ENCODE results near the gene TSPAN32.
"Not testable (repeated sequence)": the region's sequence is repeated elsewhere in the genome, so short reads cannot be mapped to it uniquely, and the experiment has no call there.

Gene TSPAN32

DNA sequence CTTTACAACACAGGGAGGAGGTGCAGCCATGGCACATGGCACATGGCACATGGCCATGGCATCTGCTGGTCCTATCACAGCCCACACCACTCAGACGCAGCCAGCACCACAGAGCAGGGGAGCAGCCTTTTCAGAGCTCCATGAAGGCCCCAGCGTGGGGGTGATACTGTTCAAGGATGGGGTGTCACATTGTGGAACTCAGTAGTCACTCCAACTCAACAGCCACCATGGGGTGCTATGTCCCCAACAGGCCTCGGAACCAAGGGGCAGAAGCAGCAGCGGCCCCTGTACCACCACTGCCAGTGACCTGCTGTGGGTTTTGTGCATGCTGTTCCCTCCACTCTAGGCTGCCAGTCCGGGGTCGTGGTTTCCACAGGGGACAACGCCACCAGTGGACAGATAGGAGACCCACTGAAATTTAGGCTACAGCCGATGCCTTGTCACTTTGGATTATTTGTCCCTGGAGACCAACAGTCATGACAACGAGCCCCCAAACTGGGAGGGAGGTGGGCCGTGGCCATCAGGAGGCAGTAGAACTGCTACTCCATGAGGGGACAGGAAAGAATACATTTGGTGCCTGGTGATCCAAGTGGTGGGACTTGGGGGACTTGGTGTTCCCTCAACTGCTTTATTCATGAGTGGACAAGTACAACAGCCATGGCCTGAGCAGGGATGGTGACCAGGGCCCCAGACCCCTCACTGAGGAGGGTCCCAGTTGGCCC, 44.9 kb downstream of the TSPAN32 start:
- no peak for DNase-seq

DNA sequence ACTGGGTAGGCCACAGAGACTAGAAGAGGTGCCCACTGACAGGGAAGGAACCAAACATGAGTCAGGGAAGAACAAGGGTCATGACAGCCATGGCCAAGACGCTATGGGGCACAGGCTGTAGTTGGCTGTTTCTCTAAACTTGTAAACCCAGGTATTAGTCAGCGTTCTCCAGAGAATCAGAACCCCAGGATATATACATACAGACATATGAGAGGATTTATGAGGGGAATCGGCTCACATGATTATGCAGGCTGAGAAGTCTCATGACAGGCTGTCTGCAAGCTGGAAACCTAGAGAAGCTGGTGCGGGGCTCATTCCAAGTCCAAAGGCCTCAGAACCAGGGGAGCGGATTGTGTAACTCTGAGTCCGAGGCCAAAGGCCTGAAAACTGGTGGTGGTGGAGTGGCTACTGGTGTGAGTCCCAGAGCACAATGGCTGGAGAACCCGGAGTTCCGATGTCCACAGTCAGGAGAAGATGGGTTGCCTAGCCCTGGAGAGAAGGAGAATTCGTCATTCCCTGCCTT, 45.6 kb downstream of the TSPAN32 start:
- DNase-seq, result no peak

DNA sequence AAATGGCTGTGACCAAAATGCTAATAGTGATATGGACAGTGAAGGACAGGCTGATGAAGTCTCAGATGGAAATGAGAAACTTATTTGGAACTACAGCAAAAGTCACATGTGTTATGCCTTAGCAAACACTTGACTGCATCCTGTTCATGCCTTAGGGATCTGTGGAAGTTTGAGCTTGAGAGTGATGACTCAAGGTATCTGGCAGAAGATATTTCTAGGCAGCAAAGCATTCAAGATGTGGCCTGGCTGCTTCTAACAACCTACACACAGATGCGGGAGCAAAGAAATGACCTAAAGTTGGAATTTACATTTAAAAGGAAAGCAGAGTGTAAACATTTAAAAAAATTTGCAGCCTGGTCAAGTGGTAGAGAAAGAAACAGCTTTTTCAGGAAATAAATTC, 47.2 kb downstream of the TSPAN32 start:
- DNase-seq, result no peak

DNA sequence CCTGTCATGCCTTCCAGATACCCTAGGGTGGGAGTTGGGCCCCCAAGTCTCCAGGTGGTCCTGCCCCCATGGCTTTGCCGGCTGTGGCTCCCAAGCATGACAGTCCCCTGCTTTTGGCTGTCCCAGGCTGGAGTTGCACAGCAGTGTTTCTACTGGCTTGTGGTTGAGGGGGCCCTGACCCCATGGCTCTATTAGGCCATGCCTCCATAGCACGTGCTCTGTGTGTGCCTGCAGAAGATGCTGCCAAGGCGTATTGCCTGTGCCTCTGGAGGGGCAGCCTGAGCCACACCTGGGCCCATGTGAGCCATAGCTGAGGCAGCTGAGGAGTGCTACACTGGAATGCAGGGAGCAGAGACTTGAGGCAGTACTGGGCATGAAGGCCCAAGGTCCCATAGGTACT, 49.9 kb downstream of the TSPAN32 start:
- no peak for DNase-seq

DNA sequence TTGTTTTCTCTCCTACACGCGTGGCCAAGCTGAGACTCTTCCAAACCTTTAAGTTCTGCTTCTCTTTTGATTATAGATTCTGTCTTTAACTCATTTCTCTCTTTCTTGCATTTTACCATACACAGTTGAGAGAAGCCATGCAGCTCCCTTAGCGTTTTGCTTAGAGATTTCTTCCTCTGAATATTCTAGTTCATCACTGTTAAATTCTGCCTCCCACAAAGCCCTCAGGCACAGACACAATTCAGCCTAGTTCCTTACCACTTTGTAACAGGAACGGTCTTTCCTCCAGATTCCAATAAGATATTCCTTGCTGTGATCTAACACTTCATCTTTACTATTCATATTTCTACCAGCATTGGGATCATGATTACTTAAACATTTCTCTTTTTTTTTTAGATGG, 50.6 kb downstream of the TSPAN32 start:
- no peak for DNase-seq

DNA sequence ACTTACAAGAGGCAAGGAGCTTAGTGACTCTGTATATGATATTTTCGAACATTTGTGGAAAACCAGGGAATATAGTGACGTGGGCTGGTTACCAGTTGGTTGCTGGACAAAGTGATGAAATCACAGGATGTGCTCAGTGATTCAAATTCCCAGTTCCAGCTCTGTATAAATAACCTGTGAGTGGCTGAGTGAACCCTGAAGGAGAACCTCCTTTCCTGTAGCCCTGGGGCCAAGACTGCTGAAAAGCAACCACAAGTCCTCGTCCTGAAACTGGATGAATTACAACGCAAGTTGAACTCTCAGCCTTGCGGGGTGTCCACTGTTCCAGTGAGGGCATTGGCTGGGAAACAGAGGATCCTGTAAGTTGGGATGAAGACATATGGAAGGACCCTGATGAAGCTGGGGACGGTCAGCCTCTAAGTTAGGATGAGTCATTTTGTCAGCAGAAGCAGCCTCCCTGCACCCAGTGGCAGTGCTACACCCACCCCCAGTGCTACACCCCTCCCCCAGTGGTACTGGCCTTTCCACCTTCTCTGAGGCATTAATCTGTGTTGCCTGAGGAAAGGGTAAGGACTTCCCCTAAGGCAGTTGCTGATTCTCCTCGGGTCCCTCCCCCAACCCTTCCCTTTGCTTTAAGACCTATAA, 53.3 kb downstream of the TSPAN32 start:
- DNase-seq, result no peak

DNA sequence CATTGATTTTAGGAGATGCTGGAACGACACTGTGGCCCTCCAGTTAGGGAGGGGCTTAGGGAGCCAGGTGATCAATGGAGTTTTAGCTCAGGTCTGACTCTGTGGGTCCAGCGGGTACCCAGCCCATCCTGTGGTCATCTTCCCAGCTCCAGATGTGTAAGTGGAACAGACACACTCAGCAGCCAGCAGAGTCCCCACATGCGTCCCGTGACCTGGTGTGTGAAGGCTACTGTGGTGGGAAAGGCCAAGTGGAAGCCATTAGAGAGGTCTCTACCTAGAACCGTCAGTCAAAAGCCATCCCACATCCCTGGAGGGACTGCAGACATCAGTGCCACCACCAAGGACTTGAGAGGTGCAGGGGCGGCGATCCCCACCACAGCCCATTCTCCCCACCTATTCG, 55.4 kb downstream of the TSPAN32 start:
- DNase-seq, result no peak

DNA sequence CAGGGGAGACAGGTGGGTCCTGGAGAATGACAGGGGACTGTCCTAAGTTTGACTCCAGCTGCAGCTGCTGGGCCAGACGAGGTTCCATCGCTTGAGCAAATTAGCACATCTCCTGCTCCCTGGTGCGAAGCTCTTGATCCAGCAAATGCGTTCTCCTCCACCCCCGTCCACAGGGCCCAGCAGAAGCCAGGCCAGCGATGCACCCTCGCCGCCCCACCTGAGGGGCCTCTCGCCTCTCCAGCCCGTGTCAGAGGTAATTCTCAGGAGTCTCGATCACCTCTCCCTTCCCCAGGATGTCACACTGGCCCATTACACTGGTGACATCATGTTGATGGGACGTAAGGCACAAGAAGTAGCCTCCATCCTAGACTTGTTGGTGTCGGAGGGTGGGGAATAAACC, 55.8 kb downstream of the TSPAN32 start:
- DNase-seq, result not testable (repeated sequence)

DNA sequence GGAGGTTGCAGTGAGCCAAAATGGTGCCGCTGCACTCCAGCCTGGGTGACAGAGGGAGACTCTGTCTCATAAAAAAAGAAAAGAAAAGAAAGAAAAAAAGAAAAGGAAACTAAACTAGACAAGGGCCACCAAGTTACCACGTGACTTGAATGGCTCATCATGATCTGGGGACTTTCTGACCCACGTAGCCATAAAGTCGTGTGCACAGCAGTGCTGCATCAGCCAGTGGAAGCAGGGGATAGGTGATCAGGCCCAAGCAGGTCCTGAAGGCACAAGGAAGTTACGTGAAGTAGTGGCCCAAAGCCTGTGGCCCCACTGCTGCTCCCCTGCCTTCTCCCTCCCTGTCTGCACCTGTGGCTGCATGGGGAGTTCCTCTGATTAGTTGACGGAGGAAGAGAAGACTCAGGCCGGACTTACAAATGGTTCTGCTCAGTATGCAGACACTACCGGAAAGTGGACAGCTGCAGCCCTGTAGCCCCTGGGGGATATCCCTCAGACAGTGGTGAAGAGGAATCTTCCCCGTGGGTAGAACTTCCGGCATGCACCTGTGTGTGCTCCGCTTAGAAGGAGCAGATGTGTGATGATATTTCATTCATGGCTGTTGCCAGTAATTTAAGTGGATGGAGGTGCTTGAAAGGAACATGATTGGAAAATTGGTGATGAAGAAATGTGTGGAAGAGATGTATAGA, 57.1 kb downstream of the TSPAN32 start:
- DNase-seq, result no peak

DNA sequence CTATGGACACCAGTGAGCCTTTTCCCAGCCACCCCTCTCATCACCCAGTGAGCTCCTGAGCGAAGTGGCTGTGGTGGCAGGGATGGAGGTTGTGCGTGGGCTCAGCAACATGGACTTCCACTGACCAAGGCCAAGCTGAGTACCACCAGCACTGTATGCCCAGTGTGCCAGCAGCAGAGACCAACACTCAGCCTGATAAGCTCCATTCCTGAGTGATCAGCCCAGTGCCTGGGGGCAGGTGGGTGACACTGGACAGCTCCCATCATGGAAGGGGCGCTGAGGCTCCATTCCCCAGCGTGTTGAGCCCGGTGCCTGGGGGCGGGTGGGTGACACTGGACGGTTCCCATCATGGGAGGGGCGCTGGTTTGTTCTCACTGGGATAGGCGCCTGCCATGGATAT, 57.7 kb downstream of the TSPAN32 start:
- no peak for DNase-seq

DNA sequence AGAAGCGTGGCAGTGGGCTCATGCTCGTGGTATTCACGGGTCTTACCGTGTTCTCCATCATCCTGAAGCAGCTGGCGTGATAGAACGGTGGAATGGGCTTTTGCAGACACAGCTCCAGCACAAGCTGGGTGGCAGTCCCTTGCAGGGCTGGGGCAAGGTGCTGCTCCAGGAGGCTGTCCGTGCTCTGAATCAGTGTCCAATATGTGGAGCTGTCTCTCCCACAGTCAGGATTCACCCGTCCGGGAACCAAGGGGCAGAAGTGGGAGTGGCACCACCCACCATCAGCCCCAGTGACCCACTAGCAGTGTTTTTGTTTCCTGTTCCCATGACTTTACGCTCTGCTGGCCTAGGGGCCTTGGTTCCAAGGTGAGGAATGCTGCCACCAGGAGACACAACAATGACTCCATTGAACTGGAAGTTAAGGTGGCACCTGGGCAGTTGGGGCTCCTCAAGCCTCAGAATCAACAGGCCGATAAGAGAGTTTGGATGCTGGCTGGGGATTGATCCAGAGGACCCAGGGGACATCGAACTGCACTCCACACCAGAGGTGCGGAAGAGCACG, 58.3 kb downstream of the TSPAN32 start:
- DNase-seq, result no peak

DNA sequence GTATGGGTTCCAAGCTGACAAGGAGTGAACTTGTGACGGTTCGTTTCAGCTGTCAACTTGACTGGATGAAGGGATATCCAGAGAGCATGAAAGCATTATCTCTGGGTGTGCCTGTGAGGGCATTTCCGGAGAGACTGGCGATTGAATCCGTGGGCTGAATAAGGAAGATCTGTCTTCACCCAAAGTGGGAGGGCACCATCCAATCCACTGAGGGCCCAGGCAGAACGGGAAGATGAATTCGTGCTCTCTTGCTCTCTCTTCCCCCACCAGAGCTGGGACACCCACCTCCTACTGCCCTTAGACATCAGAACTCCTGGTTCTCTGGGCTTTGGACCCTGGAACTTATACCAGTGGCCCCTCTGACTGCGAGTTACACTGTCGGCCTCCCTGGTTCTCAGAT, 59.8 kb downstream of the TSPAN32 start:
- DNase-seq, result no peak

DNA sequence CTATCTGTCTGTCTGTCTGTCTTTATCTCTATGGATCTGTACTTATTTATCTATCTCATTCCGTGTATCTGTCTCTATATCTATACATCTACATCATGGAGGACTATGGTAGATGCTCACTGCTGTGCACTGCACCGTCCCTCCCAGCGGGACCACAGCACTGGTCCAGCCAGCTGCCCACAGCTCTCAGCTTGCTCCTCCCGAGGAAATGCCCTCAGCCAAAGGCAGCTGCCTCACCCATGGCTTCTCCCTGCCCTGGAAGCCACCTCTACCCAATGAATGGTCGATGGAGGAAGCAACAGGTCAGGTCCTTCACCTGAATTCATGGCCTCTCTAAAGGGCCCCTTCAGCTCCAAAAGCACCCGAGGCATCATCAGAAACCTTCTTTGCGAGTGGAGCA, 60.6 kb downstream of the TSPAN32 start:
- no peak for DNase-seq

DNA sequence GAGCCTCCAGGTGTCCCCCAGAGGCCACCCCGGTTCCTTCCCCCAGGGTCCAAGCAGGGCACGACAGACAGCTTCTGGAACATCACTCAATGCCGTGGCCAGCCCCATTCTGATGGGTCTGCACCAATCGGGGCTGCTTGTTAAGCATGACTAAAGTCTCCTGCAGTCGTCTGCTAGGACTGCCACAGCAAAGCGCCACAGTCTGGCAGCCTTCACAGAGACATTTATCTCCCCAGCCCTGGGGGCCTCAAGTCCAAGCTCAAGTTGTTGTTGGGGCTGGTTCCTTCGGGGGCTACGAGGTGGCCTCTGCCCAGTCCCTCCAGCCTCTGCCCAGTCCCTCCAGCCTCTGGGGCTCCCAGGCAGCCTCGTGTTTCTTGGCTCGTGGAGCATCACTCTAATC, 61.3 kb downstream of the TSPAN32 start:
- no peak for DNase-seq

DNA sequence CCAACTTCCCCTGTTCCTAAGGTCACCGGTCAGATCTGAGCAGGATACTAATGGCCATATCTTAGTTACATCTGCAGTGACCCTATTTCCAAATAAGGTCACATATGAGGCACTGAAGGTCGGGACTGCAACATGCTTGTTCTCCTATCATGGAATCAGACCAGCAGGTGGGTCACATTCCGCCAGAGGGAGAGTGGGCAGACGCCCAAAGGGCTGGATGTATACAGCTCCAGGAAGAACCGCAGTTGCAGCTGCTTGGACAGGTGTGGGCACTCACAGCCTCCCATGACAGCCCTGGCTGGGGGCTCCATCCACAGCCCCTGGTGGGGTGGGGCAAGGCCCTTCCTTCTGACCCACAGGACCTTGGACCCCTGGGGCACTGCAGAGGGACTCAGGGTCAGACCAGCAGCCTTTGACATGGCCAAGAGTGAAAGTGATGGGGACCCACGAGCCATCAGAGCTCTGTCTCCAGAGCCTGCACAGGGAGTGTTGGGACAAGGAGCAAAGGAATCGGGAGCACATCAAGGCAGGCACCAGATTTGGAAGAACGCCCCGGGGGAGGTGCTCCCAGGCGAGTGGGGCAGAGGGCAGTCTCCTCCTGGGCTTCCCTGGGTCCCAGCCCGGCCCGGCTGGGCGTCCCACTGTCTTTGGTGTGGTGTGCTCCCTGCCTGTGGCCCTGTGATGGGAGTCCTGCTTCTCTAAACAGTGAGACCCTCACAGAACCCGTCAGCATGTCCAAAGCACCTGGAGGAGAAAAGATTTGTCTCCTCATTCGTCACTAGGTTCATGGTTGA, 62.0 kb downstream of the TSPAN32 start:
- no peak for DNase-seq

DNA sequence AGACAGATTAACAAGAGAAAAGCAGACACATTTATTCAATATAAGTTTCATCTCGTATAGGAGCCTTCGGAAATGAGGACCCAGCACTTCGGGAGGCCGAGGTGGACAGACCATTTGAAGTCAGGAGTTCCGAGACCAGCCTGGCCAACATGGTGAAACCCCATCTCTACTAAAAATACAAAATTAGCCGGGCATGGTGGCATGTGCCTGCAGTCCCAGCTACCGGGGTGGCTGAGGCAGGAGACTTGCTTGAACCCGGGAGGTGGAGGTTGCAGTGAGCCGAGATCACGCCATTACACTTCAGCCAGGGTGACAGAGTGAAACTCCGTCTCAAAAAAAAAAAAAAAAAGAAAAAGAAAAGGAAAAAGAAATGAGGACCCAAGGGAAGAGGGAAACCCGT, 62.6 kb downstream of the TSPAN32 start:
- DNase-seq, result not testable (repeated sequence)

DNA sequence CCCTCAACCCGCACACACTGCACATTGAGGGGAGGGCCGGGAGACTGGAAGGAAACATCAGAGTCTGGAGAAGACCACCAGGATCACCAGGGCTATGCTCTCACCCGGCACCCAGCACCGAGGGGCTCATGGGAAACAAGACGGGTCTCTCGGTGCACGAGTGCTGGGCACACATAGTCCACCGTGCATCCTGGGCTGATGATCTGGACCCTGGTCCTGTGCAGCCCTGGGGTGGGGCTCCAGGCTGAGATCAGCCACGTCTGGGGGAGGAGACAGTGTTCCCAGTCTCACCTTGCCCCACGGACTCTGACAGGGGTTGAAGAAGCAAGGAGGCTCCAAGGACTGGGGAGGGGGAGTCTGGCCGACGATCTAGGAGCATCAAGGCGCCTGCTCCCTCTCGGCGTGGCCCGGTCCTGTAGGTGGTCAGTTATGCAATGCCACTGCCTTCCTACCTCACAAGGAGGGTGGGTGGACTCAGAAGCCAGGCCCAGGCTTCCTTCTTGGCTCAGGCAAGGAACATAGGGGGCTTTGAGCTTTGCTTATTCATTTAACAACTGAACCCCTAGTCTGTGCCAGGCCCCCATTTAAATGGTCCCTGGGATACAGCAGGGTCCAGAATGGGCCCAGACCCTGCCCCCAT, 63.9 kb downstream of the TSPAN32 start:
- DNase-seq, result no peak

DNA sequence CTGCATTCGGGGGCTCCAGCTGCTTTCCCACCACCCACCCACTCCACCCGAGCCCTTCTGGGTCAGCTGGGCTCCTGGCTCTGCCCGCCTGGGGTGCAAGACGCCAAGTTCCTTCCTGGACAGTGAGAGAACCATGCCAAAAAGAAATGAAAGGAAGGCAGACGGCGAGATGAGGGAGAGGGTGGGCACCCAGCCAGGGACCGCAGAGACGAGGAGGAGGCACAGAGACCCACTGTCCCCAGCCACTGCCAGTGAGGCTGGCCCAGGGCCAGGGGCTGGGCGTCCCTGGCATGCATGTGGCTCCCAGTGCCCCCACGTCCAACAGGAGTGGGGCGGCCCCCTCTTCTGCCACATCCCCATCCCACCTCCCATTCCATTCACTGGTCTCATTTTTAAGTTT, 64.5 kb downstream of the TSPAN32 start:
- no peak for DNase-seq

DNA sequence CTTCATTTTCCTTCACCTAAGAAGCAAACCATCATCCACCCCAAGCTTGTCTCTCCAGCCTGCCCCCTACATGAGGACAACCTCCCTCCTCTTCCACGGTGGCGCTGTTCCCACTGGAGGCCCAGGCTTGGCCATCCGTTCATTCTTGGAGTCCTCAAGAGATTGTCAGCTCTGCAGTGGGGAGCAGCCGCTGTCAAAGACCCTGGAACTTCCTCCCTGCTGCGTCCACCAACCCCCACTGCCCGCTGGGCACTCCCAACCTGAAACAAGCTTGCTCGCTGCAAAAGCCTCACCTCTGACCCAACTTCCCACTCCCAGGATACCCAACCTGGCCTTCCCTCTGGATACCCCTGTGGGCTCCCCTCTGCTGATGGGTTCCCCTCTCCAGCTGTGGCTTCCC, 64.9 kb downstream of the TSPAN32 start:
- DNase-seq, result no peak

DNA sequence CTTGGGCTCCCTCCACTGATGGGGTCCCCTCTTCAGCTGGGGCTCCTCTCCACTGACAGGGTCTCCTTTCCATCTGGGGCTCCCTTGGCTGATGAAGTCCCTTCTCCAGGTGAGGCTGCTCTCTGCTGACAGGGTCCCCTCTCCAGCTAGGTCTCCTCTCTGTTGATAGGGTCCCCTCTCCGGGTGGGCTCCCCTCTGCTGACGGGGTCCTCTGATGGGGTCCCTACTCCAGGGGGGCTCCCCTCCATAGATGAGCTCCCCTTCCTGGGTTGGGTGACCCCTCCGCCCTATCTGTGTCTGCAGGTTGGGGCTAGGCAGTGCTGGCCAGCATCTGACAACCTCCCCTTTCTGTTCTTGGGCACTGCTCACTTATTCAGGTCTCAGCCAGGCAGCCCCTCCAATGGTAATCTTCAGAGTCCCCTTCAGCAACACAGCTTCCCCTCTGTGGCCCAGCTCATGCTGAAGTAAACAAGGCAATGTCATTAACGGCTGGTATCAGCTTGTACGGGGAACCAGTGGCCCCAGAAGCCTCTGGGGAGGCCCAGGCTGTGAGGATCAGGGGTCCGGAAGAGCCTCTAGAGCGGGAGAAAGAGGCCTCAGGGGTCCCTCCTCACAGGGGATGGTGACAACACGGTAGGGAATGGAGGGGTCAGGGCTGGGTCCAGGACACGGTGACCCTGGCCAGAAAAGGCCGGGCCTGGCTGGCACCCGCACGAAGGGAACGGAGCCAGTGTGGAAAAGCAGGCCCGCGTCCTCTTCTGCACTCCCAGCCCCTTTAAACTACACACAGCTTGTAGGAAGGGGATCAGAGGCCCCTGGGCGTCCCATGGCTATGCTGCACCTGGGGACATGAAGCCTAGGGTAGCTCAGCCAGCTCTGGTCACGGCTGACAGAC, 65.7 kb downstream of the TSPAN32 start:
- no peak for DNase-seq
